Uterus (tissue), 4 donors: ENCODE data around the gene VSTM4. TPM values are rescaled to one million over a fixed set of nuclear protein-coding genes. Genes with fewer than 3 reads are reported as not detected.

Experiments used
- DNase-seq, 2 donors: peaks; one replicate each; pipeline ENCODE4 v3.0.0-alpha.2; 2019 to 2020
- H3K27ac ChIP-seq, 2 donors: fragments of 200-600 bp; sonication (generic); 1 replicate in 1 of 2; 2 replicates in 1 of 2; pipeline ENCODE4 v1.5.1; 2016 to 2018
- H3K27me3 ChIP-seq, 2 donors: fragments of 200-600 bp; sonication (generic); one replicate each; pipeline ENCODE4 v1.5.1; 2018 to 2019; ENCODE audit warnings: control low read depth in 1 of 2
- H3K36me3 ChIP-seq, 2 donors: fragments of 200-600 bp; sonication (generic); one replicate each; pipeline ENCODE4 v1.5.1; 2019; ENCODE audit warnings: control low read depth in 1 of 2
- H3K4me1 ChIP-seq, 2 donors: fragments of 200-600 bp; sonication (generic); one replicate each; pipeline ENCODE4 v1.5.1; 2018 to 2019; ENCODE audit warnings: control low read depth in 1 of 2
- H3K4me3 ChIP-seq, 2 donors: fragments of 200-600 bp; sonication (generic); 1 replicate in 1 of 2; 2 replicates in 1 of 2; pipeline ENCODE4 v1.5.1; 2018 to 2019; ENCODE audit warnings: mild to moderate bottlenecking in 1 of 2
- H3K9me3 ChIP-seq, 2 donors: fragments of 200-600 bp; sonication (generic); one replicate each; pipeline ENCODE4 v1.5.1; 2019; ENCODE audit warnings: control low read depth in 1 of 2
- POLR2A ChIP-seq, 2 donors: fragments of 450-650 bp; IDR thresholded peaks; one replicate each; pipeline ENCODE4 v1.6.1; 2016; ENCODE audit warnings: antibody characterized with exemption in 2 of 2, mild to moderate bottlenecking in 1 of 2, moderate library complexity in 1 of 2
- intact Hi-C: fragments of 100-400 bp; cut with DNase I; formaldehyde crosslinking; loops from one replicate; pipeline ENCODE4 v1.15.1; 2023; ENCODE audit warnings: low total_unique reads
- total RNA-seq, 4 donors: library from RNA; depleted of rRNA in 3 of 4; stranded (reverse); fragments of >200 nt in 3 of 4; gene quantifications; one replicate each; pipeline versions ENCODE4 v1.1.0 to v1.2.4, GENCODE V29; 2014 to 2023
- TF ChIP-seq, protein P1 (sequence below), 4 experiments: fragments of 200-600 bp in 2 of 4; fragments of 450-650 bp in 2 of 4; sonication (generic) in 2 of 4; IDR thresholded peaks; one replicate each; pipeline ENCODE4 v1.5.1; 2016 to 2019; ENCODE audit warnings: antibody characterized with exemption in 4 of 4, mild to moderate bottlenecking in 2 of 4, moderate library complexity in 1 of 4
- donor health status: DM: yes; HTN: yes; CAD: no.

The VSTM4 gene
- total RNA-seq, 4 donors from 2014 or later = 10.3 to 46.6 (median 19.3) TPM

DNA sequence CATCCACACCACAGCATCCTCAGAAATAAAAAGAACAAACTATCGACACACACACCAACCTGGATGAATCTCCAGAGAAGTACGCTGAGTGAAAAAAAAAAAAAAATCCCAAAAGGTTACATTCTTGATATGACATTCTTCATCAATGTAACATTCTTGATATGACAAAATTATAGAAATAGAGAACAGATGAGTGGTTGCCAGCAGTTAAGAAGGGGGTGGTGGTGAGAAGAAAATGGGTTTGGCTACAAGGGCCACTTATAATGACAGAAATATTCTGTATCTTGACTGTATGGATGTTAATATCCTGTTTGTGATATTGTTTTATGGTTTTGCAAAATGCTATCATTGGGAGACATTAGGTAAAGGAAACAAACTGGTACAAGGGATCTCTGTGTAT lies 36.9 kb downstream of the VSTM4 start:
- intact Hi-C loops = no loop called here
- Histone ChIP-seq H3K4me3 (no peak overlapping the region), H3K27me3 (no peaks in the 10 kb centered on the region), H3K4me1 (no peaks in the 10 kb centered on the region), H3K27ac (no peak overlapping the region), H3K36me3 (no peaks in the 10 kb centered on the region), H3K9me3 (no peaks in the 10 kb centered on the region)
- TF ChIP-seq, protein P1, sequence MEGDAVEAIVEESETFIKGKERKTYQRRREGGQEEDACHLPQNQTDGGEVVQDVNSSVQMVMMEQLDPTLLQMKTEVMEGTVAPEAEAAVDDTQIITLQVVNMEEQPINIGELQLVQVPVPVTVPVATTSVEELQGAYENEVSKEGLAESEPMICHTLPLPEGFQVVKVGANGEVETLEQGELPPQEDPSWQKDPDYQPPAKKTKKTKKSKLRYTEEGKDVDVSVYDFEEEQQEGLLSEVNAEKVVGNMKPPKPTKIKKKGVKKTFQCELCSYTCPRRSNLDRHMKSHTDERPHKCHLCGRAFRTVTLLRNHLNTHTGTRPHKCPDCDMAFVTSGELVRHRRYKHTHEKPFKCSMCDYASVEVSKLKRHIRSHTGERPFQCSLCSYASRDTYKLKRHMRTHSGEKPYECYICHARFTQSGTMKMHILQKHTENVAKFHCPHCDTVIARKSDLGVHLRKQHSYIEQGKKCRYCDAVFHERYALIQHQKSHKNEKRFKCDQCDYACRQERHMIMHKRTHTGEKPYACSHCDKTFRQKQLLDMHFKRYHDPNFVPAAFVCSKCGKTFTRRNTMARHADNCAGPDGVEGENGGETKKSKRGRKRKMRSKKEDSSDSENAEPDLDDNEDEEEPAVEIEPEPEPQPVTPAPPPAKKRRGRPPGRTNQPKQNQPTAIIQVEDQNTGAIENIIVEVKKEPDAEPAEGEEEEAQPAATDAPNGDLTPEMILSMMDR (IDR thresholded peaks at IDR 0.05) = no peak
- TF ChIP-seq POLR2A (IDR thresholded peaks at IDR 0.05) = no peak
- no peak for DNase-seq

DNA sequence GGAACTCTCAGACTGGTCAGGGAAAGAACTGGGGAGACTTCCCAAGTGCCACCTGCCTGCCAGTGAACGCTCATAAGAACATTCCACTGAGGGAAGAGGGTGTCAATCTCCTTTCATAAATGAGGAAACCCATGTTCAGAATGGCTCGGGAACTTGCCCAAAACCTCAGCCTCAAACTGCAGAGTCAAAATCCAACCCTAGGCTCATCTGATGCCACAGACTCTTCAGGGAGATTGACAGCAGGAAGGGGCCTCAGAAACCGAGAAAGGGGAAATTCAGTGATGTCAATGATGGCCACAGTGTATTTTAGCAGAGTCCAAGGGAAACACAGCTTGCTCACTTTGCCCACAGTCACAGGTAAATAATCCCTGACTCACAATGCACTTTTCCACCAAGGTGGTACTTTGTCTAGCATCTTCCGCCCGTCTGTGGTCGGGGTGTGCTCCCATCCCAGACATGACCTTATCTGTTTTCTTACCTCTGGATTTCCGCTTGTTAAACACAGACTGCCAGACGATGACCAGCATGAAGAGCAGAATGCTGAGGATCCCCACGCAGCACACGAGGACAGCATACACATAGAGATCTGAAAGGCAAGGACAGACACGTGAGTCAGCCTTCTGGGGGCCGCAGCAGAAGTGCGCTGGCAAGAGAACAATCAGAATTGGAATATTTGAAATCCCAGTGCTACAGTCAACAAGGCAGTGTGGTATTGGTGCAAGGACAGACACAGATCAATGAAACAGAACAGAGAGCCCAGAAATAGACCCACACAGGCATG lies 38.4 kb downstream of the VSTM4 start:
- Histone ChIP-seq H3K27me3 (no peaks in the 10 kb centered on the region), H3K36me3 (no peaks in the 10 kb centered on the region), H3K4me3 (no peak overlapping the region), H3K9me3 (no peaks in the 10 kb centered on the region), H3K27ac (no peak overlapping the region), H3K4me1 (no peaks in the 10 kb centered on the region)
- TF ChIP-seq, protein P1 (IDR thresholded peaks at IDR 0.05) = no peak
- TF ChIP-seq POLR2A (IDR thresholded peaks at IDR 0.05) = no peak
- DNase-seq = no peak
- intact Hi-C loops = no loop called here

DNA sequence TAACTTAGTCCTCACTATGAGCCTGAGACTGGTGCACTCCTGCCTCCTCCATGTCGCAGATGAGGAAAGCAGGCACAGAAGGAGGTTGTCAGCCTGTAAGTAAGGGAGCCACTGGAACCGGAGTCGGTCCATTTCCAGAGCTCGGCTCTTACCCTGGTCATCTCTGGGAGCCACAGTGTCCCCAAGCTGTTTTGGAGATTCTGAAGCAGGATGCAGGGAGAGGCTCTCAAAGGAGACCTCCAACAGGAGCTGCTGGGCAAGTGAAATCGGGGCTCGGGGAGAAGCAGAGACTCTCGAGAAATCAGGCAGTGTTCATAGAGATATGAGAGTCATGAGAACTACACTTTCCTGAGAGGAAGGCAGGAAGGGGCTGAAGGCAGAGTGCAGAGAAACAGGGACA lies 39.0 kb downstream of the VSTM4 start:
- Histone ChIP-seq H3K27me3 (no peaks in the 10 kb centered on the region), H3K9me3 (no peaks in the 10 kb centered on the region), H3K27ac (no peak overlapping the region), H3K4me3 (no peak overlapping the region), H3K4me1 (no peaks in the 10 kb centered on the region), H3K36me3 (no peaks in the 10 kb centered on the region)
- no peak for TF ChIP-seq POLR2A (IDR thresholded peaks at IDR 0.05)
- TF ChIP-seq, protein P1 (IDR thresholded peaks at IDR 0.05) = no peak
- DNase-seq = no peak
- intact Hi-C loops = no loop called here

DNA sequence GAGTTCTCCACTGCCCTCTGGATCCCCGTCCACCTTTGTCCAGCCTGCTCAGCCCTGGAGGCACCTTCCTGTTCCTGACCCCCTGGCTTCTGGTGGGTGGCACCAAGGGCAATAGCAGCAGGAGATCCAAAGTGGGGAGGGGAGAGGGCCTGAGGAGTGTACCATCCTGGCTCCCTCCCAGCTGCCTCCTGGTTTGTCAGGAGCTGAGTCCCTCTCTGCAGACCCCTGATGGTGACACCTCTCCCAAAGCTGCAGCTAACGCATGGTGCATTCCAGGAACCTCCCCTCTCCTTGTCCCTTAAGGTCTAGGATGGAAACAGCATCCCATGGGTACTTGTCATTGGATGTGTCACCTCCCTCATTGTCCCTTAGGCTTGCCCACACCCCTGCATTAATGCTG lies 39.6 kb downstream of the VSTM4 start:
- H3K9me3 ChIP-seq = no peaks in the 10 kb centered on the region
- H3K27ac ChIP-seq = no peak overlapping the region
- H3K4me3 ChIP-seq = no peak overlapping the region
- H3K4me1 ChIP-seq = no peaks in the 10 kb centered on the region
- no peaks in the 10 kb centered on the region for H3K36me3 ChIP-seq
- no peak for TF ChIP-seq POLR2A (IDR thresholded peaks at IDR 0.05)
- TF ChIP-seq, protein P1 (IDR thresholded peaks at IDR 0.05) = no peak
- intact Hi-C loops = no loop called here
- no peak for DNase-seq
- H3K27me3 ChIP-seq = no peaks in the 10 kb centered on the region

DNA sequence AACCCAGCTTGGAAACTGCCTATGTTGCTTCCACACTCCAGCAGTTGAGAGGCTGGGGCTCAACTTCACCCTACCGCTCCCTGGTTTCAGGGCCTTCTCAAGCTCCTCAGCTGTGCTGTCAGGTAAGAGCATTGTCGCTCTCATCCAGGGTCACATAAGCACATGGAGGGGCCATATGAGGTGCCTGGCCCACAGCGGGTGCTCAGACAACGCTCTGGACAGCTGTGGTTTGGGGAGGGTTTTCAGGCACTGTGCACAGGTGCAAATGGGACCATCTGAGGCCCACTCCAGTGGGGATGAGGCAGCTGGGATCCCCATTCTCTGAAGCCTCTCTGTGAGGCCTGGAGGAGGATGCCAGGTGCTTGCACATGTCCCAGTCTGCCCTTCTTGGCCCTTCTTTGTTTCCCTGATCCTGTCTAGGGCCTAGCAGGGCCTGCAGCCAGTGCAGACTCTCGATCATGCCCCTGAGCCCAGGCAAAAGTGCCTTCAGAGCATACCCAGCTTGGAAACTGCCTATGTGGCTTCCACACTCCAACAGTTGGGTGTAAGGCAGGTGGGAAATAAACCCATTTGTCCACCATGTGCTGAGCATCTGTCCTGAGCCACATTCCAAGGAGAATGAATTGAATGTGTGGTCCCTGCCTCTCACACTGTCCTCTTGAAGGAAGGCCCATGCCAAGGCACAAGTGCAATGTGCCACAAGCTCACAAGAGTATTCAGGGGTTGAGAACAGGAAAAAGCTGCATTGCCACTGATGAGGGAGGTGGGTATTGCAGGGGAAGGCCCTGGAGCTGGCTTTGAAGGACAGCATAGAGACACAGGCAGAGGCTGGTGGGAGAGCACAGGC lies 40.3 kb downstream of the VSTM4 start:
- H3K27ac ChIP-seq = no peak overlapping the region
- no peaks in the 10 kb centered on the region for H3K4me1 ChIP-seq
- intact Hi-C loops = no loop called here
- no peaks in the 10 kb centered on the region for H3K27me3 ChIP-seq
- TF ChIP-seq, protein P1 (IDR thresholded peaks at IDR 0.05) = no peak
- H3K9me3 ChIP-seq = no peaks in the 10 kb centered on the region
- H3K4me3 ChIP-seq = no peak overlapping the region
- H3K36me3 ChIP-seq = no peaks in the 10 kb centered on the region
- DNase-seq = no peak
